B cell (primary cell): ENCODE results near the gene C1orf74. TPM values are rescaled to one million over a fixed set of nuclear protein-coding genes. Genes with fewer than 3 reads are reported as not detected.

Source experiments
- ATAC-seq: fragments of 200-7000 bp; cut with Tn5 transposase; one replicate; pipeline ENCODE4 v1.10.0; 2021; ENCODE audit warnings: low read depth, mild to moderate bottlenecking, moderate number of reproducible peaks, moderate library complexity
- CTCF ChIA-PET: fragments of 350-600 bp; sonication (Branson Sonifier 250); formaldehyde crosslinking; loops from one replicate; lab custom pipeline; 2021; ENCODE audit warnings: antibody characterized with exemption, inconsistent platforms; lab: Charles Lee
- POLR2A ChIA-PET: fragments of 350-600 bp; sonication (Branson Sonifier 250); formaldehyde crosslinking; loops from one replicate; lab custom pipeline; 2021; ENCODE audit warnings: antibody characterized with exemption; lab: Charles Lee
- DNase-seq: peaks from one replicate; pipeline ENCODE4 v3.0.0; 2013
- H2AFZ ChIP-seq: 2 replicates; pipeline ENCODE4 v1.6.1; 2012; ENCODE audit warnings: mild to moderate bottlenecking, low read depth, low read length; ENCODE audit not compliant: insufficient read depth, poor library complexity, severe bottlenecking
- H3K27ac ChIP-seq, 2 donors: 1 replicate in 1 of 2; 2 replicates in 1 of 2; pipeline ENCODE4 v1.5.1; 2012 to 2013; ENCODE audit warnings: low read length in 2 of 2, mild to moderate bottlenecking in 2 of 2, moderate library complexity in 1 of 2
- H3K27me3 ChIP-seq, 4 experiments: fragments of 200-600 bp in 1 of 4; sonication (generic) in 1 of 4; replicated peaks in 1 of 4; 1 replicate in 2 of 4; 2 replicates in 2 of 4; pipeline versions ENCODE4 v1.6.1 to v1.7.0; 2013 to 2016; ENCODE audit warnings: low read length in 3 of 4, mild to moderate bottlenecking in 2 of 4, mixed read lengths in 1 of 4, moderate library complexity in 1 of 4; ENCODE audit not compliant: insufficient read depth in 4 of 4, control insufficient read depth in 3 of 4; ENCODE audit errors: control extremely low read depth in 1 of 4
- H3K36me3 ChIP-seq, 2 experiments: replicated peaks in 1 of 2; 1 replicate in 1 of 2; 2 replicates in 1 of 2; pipeline versions ENCODE4 v1.6.1 to v1.7.1; 2013; ENCODE audit warnings: low read length in 1 of 2; ENCODE audit not compliant: insufficient read depth in 2 of 2, control insufficient read depth in 1 of 2; ENCODE audit errors: control extremely low read depth in 1 of 2, extremely low read depth in 1 of 2
- H3K4me1 ChIP-seq, 2 donors: fragments of 200-600 bp in 1 of 2; sonication (generic) in 1 of 2; 1 replicate in 1 of 2; 2 replicates in 1 of 2; pipeline versions ENCODE4 v1.5.1 to v1.6.1; 2013 to 2017; ENCODE audit warnings: low read length in 2 of 2; ENCODE audit not compliant: control insufficient read depth in 2 of 2, insufficient read depth in 2 of 2
- H3K4me2 ChIP-seq: replicated peaks from 2 replicates; pipeline ENCODE3; 2012; ENCODE audit warnings: mild to moderate bottlenecking, low read depth, low read length; ENCODE audit not compliant: poor library complexity, severe bottlenecking
- H3K4me3 ChIP-seq, 5 experiments: fragments of 200-600 bp in 1 of 5; sonication (generic) in 1 of 5; 1 replicate in 3 of 5; 2 replicates in 2 of 5; pipeline versions ENCODE4 v1.5.1 to v1.7.0; 2011 to 2016; ENCODE audit warnings: low read length in 4 of 5, mild to moderate bottlenecking in 4 of 5, low read depth in 2 of 5, control low read depth in 1 of 5, moderate library complexity in 1 of 5; ENCODE audit not compliant: insufficient read depth in 1 of 5; ENCODE audit errors: control extremely low read depth in 1 of 5, extremely low read depth in 1 of 5
- H3K79me2 ChIP-seq: fragments of 200-600 bp; sonication (generic); one replicate; pipeline ENCODE4 v1.6.0; 2016; ENCODE audit warnings: low read length; ENCODE audit not compliant: control insufficient read depth, insufficient read depth
- H3K9ac ChIP-seq: fragments of 200-600 bp; sonication (generic); 2 replicates; pipeline ENCODE4 v1.6.1; 2017; ENCODE audit warnings: mild to moderate bottlenecking, low read length, moderate library complexity
- H3K9me3 ChIP-seq, 3 donors: one replicate each; pipeline versions ENCODE4 v1.6.1 to v1.7.1; 2013; ENCODE audit warnings: low read length in 2 of 3; ENCODE audit not compliant: control insufficient read depth in 2 of 3, insufficient read depth in 1 of 3; ENCODE audit errors: control extremely low read depth in 1 of 3
- H4K20me1 ChIP-seq: 2 replicates; pipeline ENCODE4 v1.6.0; 2012; ENCODE audit warnings: mild to moderate bottlenecking, low read length; ENCODE audit not compliant: insufficient read depth, control insufficient read depth, poor library complexity, severe bottlenecking
- H3K27ac Mint-ChIP-seq: one replicate; pipeline ENCODE4 v1.8.0; 2021; ENCODE audit warnings: mixed read lengths
- H3K27me3 Mint-ChIP-seq: one replicate; pipeline ENCODE4 v1.8.0; 2021; ENCODE audit warnings: mixed read lengths
- H3K4me1 Mint-ChIP-seq: one replicate; pipeline ENCODE4 v1.8.0; 2021; ENCODE audit warnings: mixed read lengths
- H3K4me3 Mint-ChIP-seq: one replicate; pipeline ENCODE4 v1.8.0; 2021; ENCODE audit warnings: mixed read lengths
- H3K9me3 Mint-ChIP-seq: one replicate; pipeline ENCODE4 v1.8.0; 2022; ENCODE audit warnings: mixed read lengths; ENCODE audit not compliant: insufficient read depth
- EZH2 ChIP-seq: IDR thresholded peaks from 2 replicates; pipeline ENCODE4 v1.6.1; 2012; ENCODE audit warnings: borderline replicate concordance, low read depth, mild to moderate bottlenecking, moderate library complexity, low read length; ENCODE audit not compliant: insufficient read depth, poor library complexity, severe bottlenecking
- WGBS: methylation state at CpG from one replicate; pipeline ENCODE4 v1.1.5; 2013; ENCODE audit warnings: missing lambda C conversion rate; ENCODE audit not compliant: insufficient coverage; 5-methylcytosine and 5-hydroxymethylcytosine counted together
- intact Hi-C: fragments of 100-400 bp; cut with micrococcal nuclease; formaldehyde crosslinking; loops from one replicate; pipeline ENCODE4 v1.10.0; 2022
- polyA plus RNA-seq: library from polyadenylated mRNA; depleted of rRNA; stranded (reverse); fragments of >200 nt; gene quantifications from 2 replicates; pipeline ENCODE4 v1.2.3, GENCODE V29; 2012
- total RNA-seq, 2 donors: library from RNA; stranded (reverse); fragments of 120-200 nt in 1 of 2; gene quantifications; 1 replicate in 1 of 2; 2 replicates in 1 of 2; pipeline versions ENCODE4 v1.2.3 to v1.2.4, GENCODE V29; 2013 to 2022
- TF ChIP-seq, protein P1 (sequence below): fragments of 200-600 bp; IDR thresholded peaks from one replicate; pipeline ENCODE4 v1.8.0; 2022; ENCODE audit warnings: antibody characterized with exemption, mild to moderate bottlenecking

Gene C1orf74
- total and polyA plus RNA-seq, 2 donors (not counting 1 experiment from before 2014, with no cell fraction given): 0.49 to 3.4 TPM

DNA sequence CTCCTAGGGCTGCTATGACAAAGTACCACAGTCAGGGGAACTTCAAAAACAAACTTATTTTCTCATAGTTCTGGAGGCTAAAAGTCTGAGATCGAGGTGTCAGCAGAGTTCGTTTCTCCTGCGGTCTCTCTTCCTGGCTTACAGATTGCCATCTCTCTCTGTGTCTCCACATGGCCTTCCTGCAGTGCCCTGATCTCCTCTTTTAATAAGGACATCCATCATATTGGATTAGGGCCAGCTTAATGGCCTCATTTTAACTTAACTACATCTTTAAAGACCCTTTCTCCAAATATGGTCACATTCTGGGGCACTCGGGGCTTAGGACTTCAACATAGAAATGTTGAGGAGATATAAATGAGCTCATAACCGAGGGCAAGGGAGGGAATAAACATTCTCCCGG lies 12.2 kb downstream of the C1orf74 start:
- Mint-ChIP-seq H3K4me1 (peaks cover 19% of the 10 kb centered on the region), H3K27me3 (no peaks in the 10 kb centered on the region), H3K9me3 (no peaks in the 10 kb centered on the region), H3K4me3 (no peak overlapping the region), H3K27ac (no peak overlapping the region)
- ChIA-PET POLR2A (interaction anchor here (0.7 kb wide), 1 partner anchor 29 kb away, joined by 3 read pairs; no protein-coding TSS in a partner anchor), CTCF (interaction anchor here (1.1 to 1.9 kb wide), 4 partner anchors 10 to 56 kb away, joined by 3 to 10 read pairs (median 4); partner anchors contain the start of gene UTP25)
- H4K20me1 ChIP-seq: peaks cover 24% of the 10 kb centered on the region
- no peak for ATAC-seq
- H3K79me2 ChIP-seq: peaks cover 60% of the 10 kb centered on the region
- H3K36me3 ChIP-seq: peaks cover 3 to 56% of the 10 kb centered on the region in 2 experiments
- WGBS: 67% methylated on average over 5 of the region's 6 CpGs
- no peak overlapping the region for H3K9ac ChIP-seq
- no peak for DNase-seq
- H3K4me3 ChIP-seq: no peak overlapping the region
- H3K27me3 ChIP-seq: no peaks in the 10 kb centered on the region
- intact Hi-C loops: no loop called here
- H3K4me2 ChIP-seq: peak overlapping the region; percentile 26
- TF ChIP-seq EZH2: no peak
- TF ChIP-seq, protein P1, sequence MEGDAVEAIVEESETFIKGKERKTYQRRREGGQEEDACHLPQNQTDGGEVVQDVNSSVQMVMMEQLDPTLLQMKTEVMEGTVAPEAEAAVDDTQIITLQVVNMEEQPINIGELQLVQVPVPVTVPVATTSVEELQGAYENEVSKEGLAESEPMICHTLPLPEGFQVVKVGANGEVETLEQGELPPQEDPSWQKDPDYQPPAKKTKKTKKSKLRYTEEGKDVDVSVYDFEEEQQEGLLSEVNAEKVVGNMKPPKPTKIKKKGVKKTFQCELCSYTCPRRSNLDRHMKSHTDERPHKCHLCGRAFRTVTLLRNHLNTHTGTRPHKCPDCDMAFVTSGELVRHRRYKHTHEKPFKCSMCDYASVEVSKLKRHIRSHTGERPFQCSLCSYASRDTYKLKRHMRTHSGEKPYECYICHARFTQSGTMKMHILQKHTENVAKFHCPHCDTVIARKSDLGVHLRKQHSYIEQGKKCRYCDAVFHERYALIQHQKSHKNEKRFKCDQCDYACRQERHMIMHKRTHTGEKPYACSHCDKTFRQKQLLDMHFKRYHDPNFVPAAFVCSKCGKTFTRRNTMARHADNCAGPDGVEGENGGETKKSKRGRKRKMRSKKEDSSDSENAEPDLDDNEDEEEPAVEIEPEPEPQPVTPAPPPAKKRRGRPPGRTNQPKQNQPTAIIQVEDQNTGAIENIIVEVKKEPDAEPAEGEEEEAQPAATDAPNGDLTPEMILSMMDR: no peak
- peak overlapping the region in 1 of 2 donors; percentile 77 for H3K27ac ChIP-seq
- H3K4me1 ChIP-seq: peaks cover 71 to 88% of the 10 kb centered on the region in 2 donors
- H3K9me3 ChIP-seq: no peaks in the 10 kb centered on the region
- no peak overlapping the region for H2AFZ ChIP-seq

DNA sequence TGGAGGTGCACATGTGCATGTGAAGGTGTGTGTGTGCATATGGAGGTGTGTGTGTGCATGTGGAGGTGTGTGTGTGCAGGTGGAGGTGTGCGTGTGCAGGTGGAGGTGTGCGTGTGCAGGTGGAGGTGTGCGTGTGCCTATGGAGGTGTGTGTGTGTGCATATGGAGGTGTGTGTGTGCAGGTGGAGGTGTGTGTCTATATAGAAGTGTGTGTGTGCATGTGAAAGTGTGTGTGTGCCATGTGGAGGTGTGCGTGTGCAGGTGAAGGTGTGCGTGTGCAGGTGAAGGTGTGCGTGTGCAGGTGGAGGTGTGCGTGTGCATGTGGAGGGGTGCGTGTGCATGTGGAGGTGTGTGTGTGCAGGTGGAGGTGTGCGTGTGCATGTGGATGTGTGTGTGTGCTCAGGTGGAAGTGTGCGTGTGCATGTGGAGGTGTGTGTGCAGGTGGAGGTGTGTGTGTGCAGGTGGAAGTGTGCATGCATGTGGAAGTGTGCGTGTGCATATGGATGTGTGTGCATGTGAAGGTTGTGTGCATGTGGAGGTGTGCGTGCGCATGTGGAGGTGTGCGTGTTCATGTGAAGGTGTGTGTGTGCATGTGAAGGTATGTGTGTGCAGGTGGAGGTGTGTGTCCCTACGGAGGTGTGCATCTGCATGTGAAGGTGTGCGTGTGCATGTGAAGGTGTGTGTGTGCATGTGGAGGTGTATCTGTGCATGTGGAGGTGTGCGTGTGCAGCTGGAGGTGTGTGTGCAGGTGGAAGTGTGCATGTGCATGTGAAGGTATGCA lies 13.5 kb downstream of the C1orf74 start:
- no peaks in the 10 kb centered on the region for H3K27me3 ChIP-seq
- H3K4me1 ChIP-seq: peaks cover 79 to 95% of the 10 kb centered on the region in 2 donors
- H3K4me1 Mint-ChIP-seq: peaks cover 28% of the 10 kb centered on the region
- no peaks in the 10 kb centered on the region for H3K27me3 Mint-ChIP-seq
- no peaks in the 10 kb centered on the region for H3K9me3 Mint-ChIP-seq
- H3K9me3 ChIP-seq: no peaks in the 10 kb centered on the region
- H2AFZ ChIP-seq: no peak overlapping the region
- ATAC-seq (no peak), DNase-seq (no peak)
- H3K27ac ChIP-seq: no peak overlapping the region
- peaks cover 2 to 55% of the 10 kb centered on the region in 2 experiments for H3K36me3 ChIP-seq
- peak overlapping the region in 4 of 5 experiments; percentile 58 to 79 (median 64) for H3K4me3 ChIP-seq
- peaks cover 66% of the 10 kb centered on the region for H3K79me2 ChIP-seq
- ChIA-PET CTCF (interaction anchor here (1.4 to 3.8 kb wide), 2 partner anchors 12 to 14 kb away, joined by 5 to 20 read pairs; partner anchors contain the start of gene C1orf74), POLR2A (no interaction called here)
- WGBS: 96% methylated on average over 16 of the region's 17 CpGs
- H3K4me3 Mint-ChIP-seq: no peak overlapping the region
- H3K4me2 ChIP-seq: peak overlapping the region; percentile 71
- H3K9ac ChIP-seq: peak overlapping the region; percentile 77
- H3K27ac Mint-ChIP-seq: no peak overlapping the region
- intact Hi-C loops: no loop called here
- TF ChIP-seq, protein P1: no peak
- TF ChIP-seq EZH2: no peak
- H4K20me1 ChIP-seq: peaks cover 24% of the 10 kb centered on the region
